Measurements from ENCODE around the gene BEX3.

BEX3 gene

DNA sequence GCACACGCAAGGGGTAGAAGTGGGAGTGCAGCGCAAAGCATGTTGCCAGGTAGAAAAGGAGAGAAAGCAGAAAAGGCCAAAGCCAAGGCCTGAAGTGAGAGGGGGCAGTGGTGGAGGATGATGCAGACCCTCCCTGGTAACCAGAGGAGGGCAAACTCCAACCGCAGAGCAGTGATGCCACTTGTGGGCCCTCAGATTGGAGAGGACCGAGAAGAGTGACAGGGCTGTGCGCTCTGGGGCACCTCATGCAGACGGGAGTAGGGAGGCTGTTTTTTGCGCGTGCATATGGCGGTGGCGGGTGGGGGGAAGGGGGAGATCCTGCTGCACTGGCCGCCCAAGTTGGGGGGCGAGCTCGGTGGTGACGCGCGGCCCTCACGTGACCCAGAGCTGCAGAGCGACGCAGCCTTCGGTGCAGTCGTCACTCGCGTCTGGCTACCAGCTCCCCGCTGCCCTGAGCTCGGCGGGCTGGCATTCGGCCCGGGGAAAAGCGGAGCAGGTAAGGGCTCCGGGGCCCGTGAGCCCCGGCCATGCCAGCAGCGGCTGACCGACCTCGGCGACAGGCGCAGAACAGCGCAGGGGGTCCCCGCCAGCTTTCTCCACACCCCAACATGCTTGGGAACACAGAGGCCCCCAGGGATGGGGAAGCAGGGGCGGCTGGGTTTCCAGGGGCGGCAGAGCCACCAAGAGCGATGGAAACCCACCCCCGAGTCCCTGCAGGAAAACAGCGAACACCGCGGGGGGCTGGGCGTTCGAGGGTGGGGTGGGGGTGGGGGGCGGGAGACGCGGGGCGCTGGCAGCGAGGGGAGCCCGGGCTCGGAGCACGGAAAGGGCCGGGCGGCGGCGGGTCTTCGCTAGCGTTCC lies at the start of gene BEX3:
Gene BEX3 (plus strand): TSS at position 421 of the 861 bp plus-strand sequence. CDS start 984 bp downstream, outside the sequence.
- H3K4me2 ChIP-seq: peak within 1 kb of the TSS; percentile 57 to 81 (median 66)
- peaks cover 0 to 16% (median 5%) of the 10 kb centered on the region in 10 experiments; a peak in 8 of 20 replicates for H3K4me1 ChIP-seq
- H3K27ac ChIP-seq: peak within 1 kb of the TSS; percentile 59 to 80 (median 71); a peak in 21 of 22 replicates
- no peak for TF ChIP-seq Cebpa-rat (IDR thresholded peaks at IDR 0.05)
- H3K9me3 ChIP-seq (replicated peaks in 1 of 11): peaks cover 0 to 8% (median 0%) of the 10 kb centered on the region in 11 experiments; a peak in 7 of 22 replicates
- no peaks in the 10 kb centered on the region for H4K20me1 ChIP-seq
- H3K27me3 ChIP-seq: peaks cover 0 to 3% (median 0%) of the 10 kb centered on the region in 11 experiments; a peak in 1 of 22 replicates
- H3K4me3 ChIP-seq: peak within 1 kb of the TSS; percentile 65 to 76 (median 70)
- no peaks in the 10 kb centered on the region for H3K36me3 ChIP-seq
- peak within 1 kb of the TSS; percentile 69 to 83 (median 80) for H3K9ac ChIP-seq

DNA sequence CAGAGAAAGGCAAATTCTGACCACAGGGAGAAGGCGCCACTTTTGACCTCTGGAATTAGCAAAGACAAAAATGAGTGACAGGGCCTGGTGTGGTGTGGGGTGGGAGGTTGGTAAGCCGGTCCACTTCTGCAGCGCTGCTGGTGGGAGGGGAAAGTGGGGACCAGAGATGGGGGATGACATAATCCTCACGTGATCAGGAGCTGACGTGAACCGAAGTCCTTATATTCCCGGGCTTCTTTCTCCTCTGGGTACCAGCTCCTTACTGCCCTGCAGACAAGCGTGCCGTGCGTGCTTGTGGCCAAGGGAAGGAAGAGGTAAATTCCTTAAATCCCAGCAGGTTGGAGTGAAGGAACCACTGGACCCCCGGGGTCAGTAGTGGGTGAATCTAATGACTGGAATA lies 46.3 kb upstream of the BEX3 start, which contains the start of gene TCEAL7:
Gene TCEAL7 (plus strand): TSS at position 249 of the 400 bp plus-strand sequence. CDS start 1,165 bp downstream, outside the sequence.
- H3K4me2 ChIP-seq: no peak within 1 kb of the TSS
- H3K27ac ChIP-seq: no peak within 1 kb of the TSS
- H3K4me3 ChIP-seq: no peak within 1 kb of the TSS

DNA sequence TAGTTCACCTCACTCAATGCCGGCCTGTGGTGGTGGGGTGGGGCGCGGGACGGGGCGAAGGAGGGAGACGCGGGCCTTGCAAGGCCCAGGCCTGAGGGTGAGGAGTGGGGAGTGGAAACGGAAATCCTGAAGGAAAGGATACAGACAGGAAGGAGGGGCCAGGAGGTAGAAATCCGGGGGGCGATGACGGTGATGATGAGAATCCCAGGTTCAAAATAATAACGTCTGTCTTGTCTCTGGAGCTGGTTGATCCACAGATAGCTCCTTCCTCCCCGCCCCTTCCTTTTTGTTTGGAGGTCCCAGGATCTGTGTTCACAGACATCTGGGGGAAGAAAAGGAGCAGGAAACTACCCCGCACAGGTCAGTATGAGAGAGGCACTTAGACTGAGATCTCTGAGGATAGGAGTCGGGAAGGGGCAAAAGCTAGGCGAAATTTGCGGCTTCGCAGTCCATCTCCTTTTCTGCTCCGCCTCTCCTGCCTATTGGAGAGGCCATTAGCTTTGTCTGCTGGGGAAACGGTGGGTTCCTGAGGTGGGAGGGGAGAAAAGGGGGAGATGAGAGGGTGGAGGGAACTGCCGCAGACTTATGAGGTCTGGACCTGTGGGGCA lies 45.6 kb upstream of the BEX3 start:
- H3K27me3 ChIP-seq: peaks cover 25 to 46% (median 35%) of the 10 kb centered on the region in 11 experiments
- H3K27ac ChIP-seq: no peak overlapping the region
- H4K20me1 ChIP-seq: no peaks in the 10 kb centered on the region
- no peak overlapping the region for H3K4me3 ChIP-seq
- no peak overlapping the region for H3K9ac ChIP-seq
- H3K9me3 ChIP-seq (replicated peaks in 1 of 11): no peaks in the 10 kb centered on the region
- no peak for TF ChIP-seq Cebpa-rat (IDR thresholded peaks at IDR 0.05)
- no peaks in the 10 kb centered on the region for H3K36me3 ChIP-seq
- 0 out of 20 replicates have a peak, but pooled peaks cover 0 to 6% (median 0%) of the 10 kb centered on the region in 10 experiments for H3K4me1 ChIP-seq
- no peak overlapping the region for H3K4me2 ChIP-seq

More for the DNA sequence above, 46.3 kb upstream of the BEX3 start, which contains the start of gene TCEAL7:
- 0 out of 20 replicates have a peak, but pooled peaks cover 0 to 6% (median 0%) of the 10 kb centered on the region in 10 experiments for H3K4me1 ChIP-seq
- no peaks in the 10 kb centered on the region for H3K9me3 ChIP-seq (replicated peaks in 1 of 11)
- H4K20me1 ChIP-seq: no peaks in the 10 kb centered on the region
- H3K36me3 ChIP-seq: no peaks in the 10 kb centered on the region
- no peak for TF ChIP-seq Cebpa-rat (IDR thresholded peaks at IDR 0.05)
- no peak within 1 kb of the TSS for H3K9ac ChIP-seq
- H3K27me3 ChIP-seq: peaks cover 22 to 41% (median 35%) of the 10 kb centered on the region in 11 experiments

DNA sequence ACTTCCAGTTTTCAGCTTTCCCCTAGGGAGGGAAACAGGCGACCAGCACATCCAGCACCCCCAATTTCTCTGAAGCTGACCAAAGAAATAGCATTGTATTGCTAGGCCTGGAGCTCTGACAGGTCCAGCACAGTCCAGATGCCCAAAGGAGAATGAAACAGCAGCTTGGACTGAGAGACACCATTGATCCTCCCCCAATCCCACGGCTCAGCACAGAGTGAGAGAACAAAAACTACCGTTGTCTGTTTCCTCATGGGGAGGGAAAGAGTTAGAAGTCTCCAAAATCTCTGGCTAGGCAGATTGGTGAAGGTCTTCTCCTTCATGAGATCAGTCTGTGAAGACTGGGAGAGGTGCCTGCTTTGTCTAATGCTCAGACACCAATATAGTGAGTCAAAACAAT lies 37.7 kb upstream of the BEX3 start:
- no peak overlapping the region for H3K27ac ChIP-seq
- no peak overlapping the region for H3K4me2 ChIP-seq
- H4K20me1 ChIP-seq: no peaks in the 10 kb centered on the region
- H3K4me3 ChIP-seq: no peak overlapping the region
- H3K27me3 ChIP-seq: peaks cover 13 to 55% (median 30%) of the 10 kb centered on the region in 11 experiments; a peak in 18 of 22 replicates
- H3K36me3 ChIP-seq: no peaks in the 10 kb centered on the region
- no peaks in the 10 kb centered on the region for H3K9me3 ChIP-seq (replicated peaks in 1 of 11)
- no peak for TF ChIP-seq Cebpa-rat (IDR thresholded peaks at IDR 0.05)
- no peak overlapping the region for H3K9ac ChIP-seq
- no peaks in the 10 kb centered on the region for H3K4me1 ChIP-seq

DNA sequence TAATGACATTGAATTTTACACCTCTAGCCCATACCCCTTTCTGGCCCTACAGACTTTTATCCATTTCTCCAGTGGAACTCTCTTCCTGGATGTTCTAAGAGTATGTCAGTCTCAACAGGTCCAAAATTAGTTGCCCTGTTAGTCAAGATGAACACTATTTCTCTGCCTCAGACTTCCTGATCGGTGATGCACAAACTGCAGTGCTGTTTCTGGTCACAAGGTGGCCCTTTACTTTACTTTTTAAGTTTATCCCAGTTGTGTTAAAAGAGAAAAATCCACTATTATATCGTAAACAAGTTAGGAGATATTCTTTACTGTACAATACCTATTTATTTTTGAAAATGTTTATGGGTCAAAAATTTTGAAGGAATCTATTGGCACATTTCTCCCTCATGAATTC lies 33.2 kb upstream of the BEX3 start:
- Histone ChIP-seq H3K9me3 (replicated peaks in 1 of 11) (no peaks in the 10 kb centered on the region), H3K4me3 (no peak overlapping the region), H3K36me3 (no peaks in the 10 kb centered on the region), H3K4me2 (no peak overlapping the region), H3K27ac (no peak overlapping the region), H4K20me1 (no peaks in the 10 kb centered on the region), H3K9ac (no peak overlapping the region), H3K27me3 (peaks cover 2 to 54% (median 21%) of the 10 kb centered on the region in 11 experiments; a peak in 17 of 22 replicates), H3K4me1 (no peaks in the 10 kb centered on the region)
- TF ChIP-seq Cebpa-rat (IDR thresholded peaks at IDR 0.05): no peak

DNA sequence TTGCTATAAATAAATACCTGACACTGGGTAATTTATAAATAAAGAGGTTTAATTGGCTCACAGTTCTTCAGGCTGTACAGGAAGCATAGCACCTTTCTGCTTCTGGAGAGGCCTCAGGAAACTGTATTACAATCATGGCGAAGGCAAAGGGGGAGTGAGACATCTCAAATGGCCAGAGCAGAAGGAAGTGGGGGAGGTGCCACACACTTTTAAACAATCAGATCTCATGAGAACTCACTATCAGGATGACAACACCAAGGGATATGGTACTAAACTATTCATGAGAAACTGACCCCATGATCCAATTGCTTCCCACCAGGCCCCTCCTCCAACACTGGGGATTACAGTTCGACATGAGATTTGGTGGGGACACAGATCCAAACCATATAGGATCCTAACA lies 31.7 kb upstream of the BEX3 start:
- H3K4me2 ChIP-seq: no peak overlapping the region
- H3K27ac ChIP-seq: no peak overlapping the region
- H4K20me1 ChIP-seq: no peaks in the 10 kb centered on the region
- no peak for TF ChIP-seq Cebpa-rat (IDR thresholded peaks at IDR 0.05)
- H3K9ac ChIP-seq: no peak overlapping the region
- no peaks in the 10 kb centered on the region for H3K36me3 ChIP-seq
- no peak overlapping the region for H3K4me3 ChIP-seq
- peaks cover 0 to 57% (median 15%) of the 10 kb centered on the region in 11 experiments; a peak in 17 of 22 replicates for H3K27me3 ChIP-seq
- no peaks in the 10 kb centered on the region for H3K9me3 ChIP-seq (replicated peaks in 1 of 11)
- no peaks in the 10 kb centered on the region for H3K4me1 ChIP-seq

DNA sequence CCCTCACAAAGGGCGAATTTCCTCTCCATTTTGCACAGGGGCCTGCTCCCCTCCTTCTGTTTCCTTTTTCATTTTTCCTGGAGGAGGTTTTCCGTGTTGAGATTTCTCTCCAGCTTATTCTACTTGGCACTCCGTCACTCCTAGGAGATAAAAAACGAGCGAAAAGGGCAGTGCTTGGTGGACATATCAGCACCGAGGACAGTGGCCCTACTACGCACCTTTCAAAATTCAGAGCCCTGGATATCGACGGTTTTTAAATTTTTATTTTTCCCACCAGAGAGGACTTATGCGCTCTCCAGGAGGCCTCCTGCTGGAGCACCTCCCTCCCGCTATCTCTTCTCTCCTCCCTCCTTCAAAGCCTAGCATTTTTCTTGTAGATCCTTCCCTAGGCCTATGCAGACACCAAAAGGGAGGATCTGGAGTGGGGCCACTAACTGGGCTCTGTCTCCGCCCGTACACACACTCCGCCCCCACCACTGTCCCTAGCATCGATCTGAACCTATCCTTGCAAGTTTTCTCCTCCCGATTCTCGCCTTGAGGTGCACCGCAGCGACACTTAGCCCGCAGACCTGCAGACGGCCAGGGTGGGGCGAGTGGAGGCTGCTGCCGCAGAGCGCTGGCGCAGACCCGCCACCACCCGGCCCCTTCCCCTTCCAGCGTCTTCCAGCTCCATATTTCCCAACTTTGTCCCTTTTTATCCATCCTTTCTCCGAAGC lies 28.5 kb upstream of the BEX3 start:
- Histone ChIP-seq H3K4me1 (no peaks in the 10 kb centered on the region), H3K9ac (no peak overlapping the region), H3K27ac (no peak overlapping the region), H3K9me3 (replicated peaks in 1 of 11) (no peaks in the 10 kb centered on the region), H4K20me1 (no peaks in the 10 kb centered on the region), H3K36me3 (no peaks in the 10 kb centered on the region), H3K27me3 (peaks cover 0 to 48% (median 14%) of the 10 kb centered on the region in 11 experiments; a peak in 15 of 22 replicates), H3K4me3 (no peak overlapping the region), H3K4me2 (no peak overlapping the region)
- no peak for TF ChIP-seq Cebpa-rat (IDR thresholded peaks at IDR 0.05)

DNA sequence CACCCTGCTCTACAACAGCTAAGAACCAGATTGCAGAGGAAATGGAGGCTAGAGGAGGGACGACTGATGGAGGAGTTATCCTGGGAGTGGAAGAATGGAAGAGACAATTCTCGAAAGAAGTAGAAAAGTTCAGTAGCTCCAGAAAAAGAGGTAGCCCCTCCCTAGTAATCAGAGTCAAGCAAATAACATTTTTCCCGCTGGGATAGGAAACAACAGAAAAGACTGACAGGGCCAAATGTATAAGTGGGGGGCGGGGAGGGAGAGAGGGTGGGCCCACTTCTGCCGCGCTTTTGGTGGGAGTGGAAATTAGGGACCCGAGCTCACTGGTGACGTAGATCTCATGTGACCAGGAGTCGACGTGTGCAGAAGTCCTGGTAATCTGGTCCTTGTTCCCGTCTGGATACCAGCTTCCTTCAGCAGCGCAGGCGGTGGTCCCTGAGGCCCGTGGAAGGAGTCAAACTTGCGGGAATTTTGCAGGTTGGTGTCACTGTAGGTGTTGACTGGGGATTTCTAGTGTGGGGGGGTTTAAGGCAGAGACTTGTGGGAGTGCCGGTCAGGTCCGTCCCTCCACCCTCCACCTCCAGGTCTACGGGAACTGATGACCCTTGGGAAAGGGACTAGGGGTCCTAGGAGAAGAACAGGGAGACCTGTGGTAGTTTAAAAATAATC lies 20.1 kb upstream of the BEX3 start, which contains the start of gene TCEAL9:
Gene TCEAL9 (plus strand): TSS at position 377 of the 669 bp plus-strand sequence. CDS start 1,179 bp downstream, outside the sequence.
- Histone ChIP-seq H3K4me2 (peak within 1 kb of the TSS; percentile 48 to 77 (median 66)), H3K27me3 (peaks cover 0 to 19% (median 10%) of the 10 kb centered on the region in 11 experiments; a peak in 10 of 22 replicates), H3K9me3 (replicated peaks in 1 of 11) (no peaks in the 10 kb centered on the region), H3K9ac (peak within 1 kb of the TSS; percentile 67 to 80 (median 75)), H3K4me1 (peaks cover 0 to 7% (median 0%) of the 10 kb centered on the region in 10 experiments; a peak in 4 of 20 replicates), H4K20me1 (no peaks in the 10 kb centered on the region), H3K27ac (peak within 1 kb of the TSS in 9 of 11 experiments; percentile 50 to 66 (median 57); a peak in 18 of 22 replicates), H3K36me3 (no peaks in the 10 kb centered on the region), H3K4me3 (peak within 1 kb of the TSS; percentile 63 to 80 (median 74))
- no peak for TF ChIP-seq Cebpa-rat (IDR thresholded peaks at IDR 0.05)

Data from BLaER1 treated with 17β-estradiol and CSF1 and Interleukin-3, amounts not matched to agents 10 nM and 100 nM (cell line).